GM19467 (cell line): Measurements from ENCODE around the gene DAP3.
"Not testable (repeated sequence)": the region's sequence is repeated elsewhere in the genome, so short reads cannot be mapped to it uniquely, and the experiment has no call there.

Source experiments
- ATAC-seq: cut with Tn5 transposase; IDR thresholded peaks from one replicate; pipeline ENCODE4 v1.9.1; 2021; ENCODE audit warnings: mild to moderate bottlenecking, moderate library complexity; ENCODE audit not compliant: unreplicated experiment

The DAP3 gene

GRCh38 chr1:155715777-155716176 lies 26.9 kb downstream of the DAP3 start:
- no peak for ATAC-seq

DNA sequence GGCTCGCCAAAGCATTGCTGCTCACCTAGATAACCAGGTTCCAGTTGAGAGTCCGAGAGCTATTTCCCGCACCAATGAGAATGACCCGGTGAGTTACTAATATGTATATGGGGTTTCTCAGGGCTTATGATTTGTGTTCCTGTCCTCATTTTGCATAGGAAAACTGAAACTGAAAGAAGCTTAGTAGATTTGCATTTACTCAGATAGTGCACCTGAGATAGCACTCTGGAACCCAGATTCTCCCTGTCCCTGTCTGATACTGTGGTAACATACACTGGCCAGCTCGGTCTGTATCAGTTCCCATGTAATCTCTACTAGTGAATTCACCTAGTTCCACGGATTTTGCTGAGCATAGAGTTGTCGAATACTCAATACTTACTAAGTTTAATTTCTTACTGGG lies 28.1 kb downstream of the DAP3 start:
- ATAC-seq, result no peak

DNA sequence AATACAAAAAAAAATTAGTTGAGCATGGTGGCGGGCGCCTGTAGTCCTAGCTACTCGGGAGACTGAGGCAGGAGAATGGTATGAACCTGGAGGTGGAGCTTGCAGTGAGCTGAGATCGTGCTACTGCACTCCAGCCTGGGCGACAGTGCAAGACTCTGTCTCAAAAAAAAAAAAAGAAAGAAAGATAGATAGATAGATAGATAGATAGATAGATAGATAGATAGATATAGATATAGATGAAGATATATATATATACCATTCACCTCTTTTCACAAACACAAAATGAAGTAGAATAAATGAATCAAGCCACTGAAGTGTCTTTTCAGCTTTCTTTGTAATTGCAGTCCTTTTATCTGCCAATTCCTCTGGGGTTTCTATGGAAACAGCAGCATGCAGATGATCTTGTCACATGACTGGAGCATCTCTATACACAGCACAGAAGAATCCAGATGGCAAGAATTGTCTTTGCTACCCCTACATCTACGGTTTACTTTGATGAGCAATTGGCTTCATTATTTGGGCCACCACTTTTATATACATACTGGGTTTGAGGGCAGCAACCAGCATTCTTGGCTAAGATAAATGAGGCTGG lies 29.7 kb downstream of the DAP3 start:
- ATAC-seq, result not testable (repeated sequence)

DNA sequence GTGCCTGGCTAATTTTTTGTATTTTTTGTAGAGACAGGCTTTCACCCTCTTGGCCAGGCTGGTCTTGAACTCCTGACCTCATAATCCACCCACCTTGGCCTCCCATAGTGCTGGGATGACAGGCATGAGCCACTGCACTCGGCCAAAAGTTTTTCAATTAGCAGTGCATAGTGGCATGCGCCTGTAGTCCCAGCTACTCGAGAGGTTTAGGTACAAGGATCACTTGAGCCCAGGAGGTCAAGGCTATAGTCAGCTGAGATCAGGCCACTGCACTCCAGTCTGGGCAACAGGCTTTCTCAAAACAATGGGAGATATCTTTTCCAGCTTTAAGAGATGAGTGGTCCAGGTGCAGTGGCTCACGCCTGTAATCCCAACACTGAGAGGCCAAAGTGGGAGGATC lies 30.8 kb downstream of the DAP3 start:
- ATAC-seq, result no peak

DNA sequence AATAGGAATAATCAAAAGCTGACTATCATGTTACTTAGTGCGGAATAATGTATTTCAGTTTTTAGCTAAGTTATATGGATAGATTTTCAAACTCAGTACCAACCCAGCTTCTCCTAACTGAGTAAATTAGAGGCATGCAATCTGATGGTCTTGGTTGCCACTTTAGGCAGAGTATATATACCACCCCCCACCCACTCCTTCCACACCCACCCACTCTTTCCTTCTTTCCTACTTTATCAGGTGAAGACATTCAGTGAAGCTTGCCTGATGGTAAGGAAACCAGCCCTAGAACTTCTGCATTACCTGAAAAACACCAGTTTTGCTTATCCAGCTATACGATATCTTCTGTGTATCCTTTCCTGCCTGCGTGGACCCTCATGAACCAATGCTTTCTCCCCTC lies 36.3 kb downstream of the DAP3 start:
- ATAC-seq, result no peak

- ATAC-seq, result no peak
Observed at GRCh38 chr1:155729031-155729898, 40.4 kb downstream of the DAP3 start.

GRCh38 chr1:155740995-155741394 lies 52.1 kb downstream of the DAP3 start:
- ATAC-seq, result no peak

GRCh38 chr1:155741908-155742307 lies 53.0 kb downstream of the DAP3 start:
- no peak for ATAC-seq

DNA sequence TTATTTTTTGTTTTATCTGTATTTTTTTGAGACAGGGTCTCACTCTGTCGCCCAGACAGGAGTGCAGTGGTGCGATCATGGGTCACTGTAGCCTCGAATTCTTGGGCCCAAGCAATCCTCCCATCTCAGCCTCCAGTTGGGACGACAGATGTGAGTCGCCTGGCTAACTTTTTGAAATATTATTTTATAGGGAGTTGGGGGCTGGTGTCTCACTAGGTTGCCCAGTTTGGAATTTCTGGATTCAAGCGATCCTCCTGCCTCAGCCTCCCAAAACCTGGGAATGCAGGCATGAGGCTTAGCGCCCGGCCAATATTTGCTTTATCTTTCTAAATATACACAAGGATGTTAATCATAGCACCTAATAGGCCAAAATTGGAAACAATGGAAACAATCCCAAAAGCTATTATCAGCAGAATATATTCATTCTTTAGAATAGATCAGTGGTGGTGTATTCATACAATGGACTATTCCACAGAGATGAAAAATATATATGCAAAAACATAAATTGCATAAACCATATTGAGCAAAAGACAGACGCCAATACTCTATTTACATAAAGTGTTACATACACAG lies 55.9 kb downstream of the DAP3 start:
- ATAC-seq, result no peak

DNA sequence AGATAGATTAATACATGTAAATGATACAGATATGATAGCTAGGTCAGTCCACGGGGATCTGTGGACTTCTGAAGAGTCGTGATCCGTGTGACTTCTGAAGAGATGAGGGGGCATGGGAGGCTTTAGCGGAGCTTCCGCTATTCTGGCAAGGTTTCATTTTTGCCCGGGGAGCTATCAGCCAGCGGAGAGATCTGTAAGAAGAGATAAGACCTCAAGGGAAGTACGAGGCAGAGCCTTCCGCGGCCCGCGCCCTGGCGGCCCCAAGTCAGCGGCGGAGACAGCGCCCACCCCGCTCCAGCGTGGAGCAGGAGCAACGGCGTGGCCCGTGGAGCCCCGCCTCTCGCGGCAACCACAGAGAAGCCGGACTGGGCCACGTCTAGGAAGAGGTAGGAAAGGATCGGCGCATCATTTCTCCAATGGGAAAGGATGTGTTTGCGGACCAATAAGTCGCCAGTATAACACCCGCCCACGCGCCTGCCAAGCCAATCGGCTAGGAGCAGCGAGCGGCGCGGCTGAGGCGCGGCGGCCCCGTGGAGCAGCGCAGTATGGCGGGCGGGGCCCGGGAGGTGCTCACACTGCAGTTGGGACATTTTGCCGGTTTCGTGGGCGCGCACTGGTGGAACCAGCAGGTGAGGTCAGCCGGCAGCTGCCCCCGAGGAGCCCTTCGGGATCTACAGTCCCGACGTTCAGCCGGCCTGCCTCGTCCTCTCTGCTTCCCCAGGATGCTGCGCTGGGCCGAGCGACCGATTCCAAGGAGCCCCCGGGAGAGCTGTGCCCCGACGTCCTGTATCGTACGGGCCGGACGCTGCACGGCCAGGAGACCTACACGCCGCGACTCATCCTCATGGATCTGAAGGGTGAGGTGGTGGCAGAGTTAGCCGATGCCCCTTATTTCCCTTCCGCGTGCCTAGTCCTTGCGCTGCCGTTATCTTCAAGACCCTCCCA lies 56.7 kb downstream of the DAP3 start:
- peak; percentile 83 for ATAC-seq

DNA sequence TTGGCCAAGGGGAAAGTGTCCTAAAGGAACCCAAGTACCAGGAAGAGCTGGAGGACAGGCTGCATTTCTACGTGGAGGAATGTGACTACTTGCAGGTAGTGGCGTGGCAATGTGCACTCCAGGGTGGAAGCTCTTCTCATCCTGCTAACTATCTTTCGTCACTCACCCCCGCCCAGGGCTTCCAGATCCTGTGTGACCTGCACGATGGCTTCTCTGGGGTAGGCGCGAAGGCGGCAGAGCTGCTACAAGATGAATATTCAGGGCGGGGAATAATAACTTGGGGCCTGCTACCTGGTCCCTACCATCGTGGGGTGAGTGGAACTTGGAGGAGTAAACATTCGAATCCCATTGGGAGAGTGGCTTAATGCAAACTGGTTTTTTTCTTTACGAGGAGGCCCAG lies 58.7 kb downstream of the DAP3 start:
- ATAC-seq, result not testable (repeated sequence)

DNA sequence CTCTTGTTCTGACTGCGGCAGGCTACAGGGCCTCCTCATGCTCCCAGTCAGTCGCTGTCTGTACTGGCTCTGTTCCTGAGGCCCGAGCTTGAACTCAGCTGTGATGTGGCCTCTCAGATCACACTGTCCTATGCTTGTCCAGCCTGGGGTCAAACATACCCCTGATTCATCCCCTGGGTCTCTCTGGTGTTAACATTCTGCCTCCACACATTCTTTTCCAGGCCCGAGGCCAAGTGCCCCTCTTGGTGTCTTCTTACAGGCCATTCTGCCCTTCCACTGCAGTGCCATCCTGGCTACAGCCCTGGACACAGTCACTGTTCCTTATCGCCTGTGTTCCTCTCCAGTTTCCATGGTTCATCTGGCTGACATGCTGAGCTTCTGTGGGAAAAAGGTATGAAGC lies 59.2 kb downstream of the DAP3 start:
- not testable (repeated sequence) for ATAC-seq

DNA sequence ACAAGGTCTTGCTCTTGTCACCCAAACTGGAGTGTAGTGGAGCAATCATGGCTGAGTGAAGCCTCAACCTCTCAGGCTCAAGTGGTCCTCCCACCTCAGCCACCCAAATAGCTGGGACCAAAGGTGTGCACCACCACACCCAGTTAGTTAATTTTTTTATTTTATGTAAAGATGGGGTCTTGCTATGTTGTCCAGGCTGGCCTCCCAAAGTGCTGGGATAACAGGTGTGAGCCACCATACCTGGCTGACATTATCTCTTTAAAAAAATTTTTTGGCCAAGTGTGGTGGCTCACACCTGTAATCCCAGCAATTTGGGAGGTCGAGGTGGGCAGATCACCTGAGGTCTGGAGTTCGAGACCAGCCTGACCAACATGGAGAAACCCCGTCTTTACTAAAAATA lies 70.1 kb downstream of the DAP3 start:
- ATAC-seq, result not testable (repeated sequence)

DNA sequence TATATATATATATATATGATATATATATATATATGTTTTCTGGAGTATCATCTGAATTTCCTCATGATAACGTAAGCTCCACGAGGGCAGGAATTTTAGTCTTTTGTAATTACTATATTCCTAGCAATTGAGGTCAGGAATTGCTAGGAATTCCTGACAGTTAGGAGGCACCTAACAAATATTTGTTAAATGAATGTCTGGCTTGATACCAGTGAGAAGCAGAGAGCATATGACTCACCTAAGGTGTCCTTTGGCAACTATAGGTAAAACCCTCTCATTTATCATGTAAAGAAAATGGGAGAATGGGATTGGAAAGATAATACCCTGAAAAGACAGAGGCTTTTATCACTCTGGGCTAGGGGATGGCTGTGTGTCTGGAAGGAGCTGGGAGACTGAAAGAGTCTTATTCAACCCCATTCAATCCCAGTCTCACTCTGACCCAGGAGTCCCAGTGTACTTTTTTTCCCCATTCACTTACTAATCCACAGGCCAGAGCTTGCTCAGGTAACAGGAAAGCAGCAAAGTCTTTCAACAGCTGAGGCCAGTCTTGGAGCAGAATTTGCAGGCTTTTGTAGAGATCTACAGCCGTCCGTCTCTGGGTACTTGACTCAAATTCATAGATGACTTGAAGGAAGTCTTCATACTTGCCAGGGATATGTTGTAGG lies 71.2 kb downstream of the DAP3 start:
- no peak for ATAC-seq

GRCh38 chr1:155760751-155761475 lies 72.0 kb downstream of the DAP3 start:
- no peak for ATAC-seq

DNA sequence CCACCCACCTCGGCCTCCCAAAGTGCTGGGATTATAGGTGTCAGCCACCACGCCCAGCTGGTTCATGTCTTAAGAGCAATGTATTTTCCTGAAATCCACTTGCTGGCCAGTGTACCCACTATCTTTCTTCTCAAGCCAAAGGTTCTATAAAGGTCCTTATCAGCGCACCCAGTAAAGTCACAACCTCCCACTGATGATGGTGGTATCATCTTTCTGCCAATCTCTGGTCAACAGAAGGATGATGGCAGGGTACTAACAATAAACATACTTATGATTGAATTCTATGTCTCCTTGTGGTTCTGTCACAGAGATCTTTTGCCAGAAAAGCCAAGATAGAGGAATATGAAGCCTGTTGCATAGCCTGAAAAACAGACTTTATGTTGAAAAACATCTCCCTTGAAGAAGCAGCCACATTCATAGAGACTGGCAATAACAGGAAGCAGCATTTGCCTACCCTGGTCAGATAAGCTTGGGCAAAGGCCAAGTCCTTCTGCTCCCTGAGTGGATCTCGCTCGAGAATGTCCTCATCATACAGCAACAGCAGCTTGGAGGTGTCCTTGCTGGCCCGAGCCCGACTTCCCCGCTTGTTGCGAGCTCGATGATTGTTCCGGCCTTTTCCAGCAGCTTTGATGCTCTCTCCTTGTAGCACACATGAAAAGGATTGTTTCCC lies 73.0 kb downstream of the DAP3 start:
- ATAC-seq, result no peak

DNA sequence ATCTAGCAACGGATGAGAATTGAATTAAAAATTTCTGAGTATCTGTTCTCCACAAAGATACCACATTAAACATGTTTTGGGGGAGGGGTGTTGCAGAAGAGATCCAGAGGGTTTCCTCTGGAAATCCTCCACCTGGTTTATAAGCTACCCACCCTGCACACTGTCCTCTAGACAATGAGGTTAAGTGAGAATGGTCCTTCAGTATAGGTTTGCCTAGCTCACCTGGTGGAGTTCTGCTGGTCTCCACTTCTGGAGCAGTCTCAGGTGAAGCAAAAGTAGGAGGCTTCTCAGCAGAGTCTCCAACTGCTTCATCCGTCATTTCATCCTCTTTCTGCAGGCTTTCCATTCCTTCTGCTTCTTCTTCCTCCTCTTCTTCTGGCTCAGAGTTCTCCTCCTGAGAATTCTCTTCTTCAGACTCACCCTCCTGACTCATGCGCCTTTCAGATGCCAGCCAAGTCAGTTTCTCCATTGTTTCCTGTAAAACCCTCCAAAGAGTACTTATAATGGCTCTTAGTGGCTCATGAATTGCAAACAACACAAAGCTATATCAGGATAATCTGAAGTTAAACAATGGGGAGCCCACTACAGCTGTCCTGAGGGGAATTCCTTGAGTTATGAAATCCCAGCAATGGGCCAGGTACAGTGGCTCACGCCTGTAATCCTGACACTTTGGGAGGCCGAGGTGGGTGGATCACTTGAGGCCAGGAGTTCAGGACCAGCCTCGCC lies 74.4 kb downstream of the DAP3 start:
- not testable (repeated sequence) for ATAC-seq

DNA sequence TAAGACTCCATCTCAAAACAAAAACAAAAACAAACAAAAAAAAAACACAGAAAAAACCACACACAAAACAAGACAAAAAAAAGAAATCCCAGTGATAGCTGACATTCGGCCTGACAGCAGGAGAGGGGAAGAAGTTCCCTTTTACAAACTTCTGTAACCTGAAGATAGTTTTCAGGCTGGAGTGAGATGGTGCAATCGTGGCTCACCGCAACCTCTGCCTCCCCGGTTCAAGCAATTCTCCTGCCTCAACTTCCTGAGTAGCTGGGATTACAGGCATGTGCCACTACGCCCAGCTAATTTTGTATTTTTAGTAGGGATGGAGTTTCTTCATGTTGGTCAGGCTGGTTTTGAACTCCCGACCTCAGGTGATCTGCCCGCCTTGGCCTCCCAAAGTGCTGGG lies 75.1 kb downstream of the DAP3 start:
- ATAC-seq, result not testable (repeated sequence)
